ENCODE data around the gene PRRC2C. TPM values are rescaled to one million over a fixed set of nuclear protein-coding genes. Genes with fewer than 3 reads are reported as not detected.
"Not testable (repeated sequence)": the region's sequence is repeated elsewhere in the genome, so short reads cannot be mapped to it uniquely, and the experiment has no call there.

Gene PRRC2C
- total and polyA plus RNA-seq, 2 of the 4 experiments (the other 2 are of a cell fraction): 54.0 to 58.3 TPM

DNA sequence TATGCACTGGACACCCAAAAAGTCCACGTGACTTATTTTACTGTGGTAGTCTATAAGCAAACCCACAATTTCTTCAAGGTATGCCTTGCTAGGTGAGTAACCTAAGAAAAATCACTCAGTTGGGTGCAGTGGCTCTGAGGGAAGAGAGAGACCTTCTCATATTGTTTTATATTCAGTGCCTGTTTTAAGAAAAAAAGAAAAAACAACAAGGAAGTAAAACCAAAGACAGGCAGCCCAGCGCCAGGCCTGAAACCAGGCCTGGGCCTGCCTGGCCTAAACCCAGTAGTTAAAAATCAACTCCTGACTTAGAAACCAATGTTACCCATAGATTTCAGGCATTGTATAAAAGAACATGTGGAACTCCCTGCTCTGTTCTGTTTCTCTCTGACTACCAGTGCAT lies 115.0 kb downstream of the PRRC2C start:
- H4K20me1 ChIP-seq (ENCODE audit: insufficient read depth, low read length); H4K91ac ChIP-seq (ENCODE audit: insufficient read depth, low read depth, low read length); H4K8ac ChIP-seq (ENCODE audit: low read depth in 2 of 2, low read length in 2 of 2); H3K18ac ChIP-seq (ENCODE audit: low read depth, low read length); H3K36me3 ChIP-seq (ENCODE audit: control insufficient read depth, insufficient read depth, low read length); H2AK9ac ChIP-seq (replicated peaks; ENCODE audit: low read depth, low read length, poor library complexity); H3K4ac ChIP-seq (ENCODE audit: low read depth, low read length); DNase-seq; H3K4me3 ChIP-seq (ENCODE audit: insufficient read depth, low read depth, low read length); H3K9me1 ChIP-seq (ENCODE audit: insufficient read depth, low read length); ATAC-seq (ENCODE audit: low read depth); H2BK5ac ChIP-seq (ENCODE audit: low read depth, low read length, poor library complexity, severe bottlenecking); H3K79me1 ChIP-seq (ENCODE audit: low read depth in 1 of 2, low read length in 2 of 2); dilution Hi-C loops (cut with HindIII; ENCODE audit: low sequenced_read_pairs, unreplicated experiment); H2AK5ac ChIP-seq (ENCODE audit: low read depth, low read length); H2BK20ac ChIP-seq (ENCODE audit: low read depth, low read length); H2AFZ ChIP-seq (replicated peaks; ENCODE audit: low read length, poor library complexity); H2BK120ac ChIP-seq (ENCODE audit: low read depth, low read length); H3K56ac ChIP-seq (ENCODE audit: extremely low read depth, insufficient read depth, low read length); BruUV-seq (replicated peaks); H3K14ac ChIP-seq (replicated peaks; ENCODE audit: low read depth, low read length); H3K9ac ChIP-seq (ENCODE audit: low read depth, low read length); intact Hi-C loops (cut with micrococcal nuclease); H3K4me2 ChIP-seq (ENCODE audit: low read depth, low read length); H3K23ac ChIP-seq (ENCODE audit: low read depth, low read length); H3K27me3 ChIP-seq (ENCODE audit: control insufficient read depth, insufficient read depth, low read length); in situ Hi-C loops (cut with MboI; ENCODE audit: low sequenced_read_pairs); H3K4me1 ChIP-seq (ENCODE audit: control insufficient read depth, insufficient read depth, low read length); POLR2A ChIA-PET (ENCODE audit: unreplicated experiment); CTCF ChIA-PET; H3K27ac ChIP-seq (ENCODE audit: insufficient read depth, low read length); H4K5ac ChIP-seq (ENCODE audit: low read depth, low read length); H2BK15ac ChIP-seq (ENCODE audit: low read depth, low read length); H3K9me3 ChIP-seq (ENCODE audit: control insufficient read depth, insufficient read depth, low read length): not testable (repeated sequence)
- WGBS, 2 experiments (ENCODE audit: extremely low coverage in 2 of 2, insufficient read length in 1 of 2): no CpG with 5 or more reads among the region's 2 CpGs

Measured in IMR-90 (cell line).